H9 (cell line): ENCODE measurements around the gene ZNF217. TPM values are rescaled to one million over a fixed set of nuclear protein-coding genes. Genes with fewer than 3 reads are reported as not detected.
"Not testable (repeated sequence)": the region's sequence is repeated elsewhere in the genome, so short reads cannot be mapped to it uniquely, and the experiment has no call there.

Experiments
- DNase-seq: peaks from one replicate; pipeline ENCODE4 v3.0.0-alpha.2; 2017
- H2AFZ ChIP-seq: one replicate; pipeline ENCODE4 v1.6.1; 2013; ENCODE audit warnings: mild to moderate bottlenecking, low read length, control low read depth, moderate library complexity
- H2AK5ac ChIP-seq: 2 replicates; pipeline ENCODE4 v1.6.1; 2013; ENCODE audit warnings: low read length, control low read depth, mixed read lengths; ENCODE audit not compliant: insufficient read length
- H2BK120ac ChIP-seq: one replicate; pipeline ENCODE4 v1.6.1; 2013; ENCODE audit warnings: low read depth, mild to moderate bottlenecking, low read length, control low read depth, inconsistent platforms; ENCODE audit not compliant: poor library complexity, severe bottlenecking
- H2BK12ac ChIP-seq: 2 replicates; pipeline ENCODE4 v1.6.1; 2013; ENCODE audit warnings: low read length, control low read depth, mixed read lengths, low read depth; ENCODE audit not compliant: insufficient read length
- H2BK15ac ChIP-seq: 2 replicates; pipeline ENCODE4 v1.6.1; 2013; ENCODE audit warnings: low read depth, low read length, control low read depth
- H2BK20ac ChIP-seq: one replicate; pipeline ENCODE4 v1.6.1; 2013; ENCODE audit warnings: low read depth, mild to moderate bottlenecking, low read length, control low read depth, inconsistent platforms; ENCODE audit not compliant: poor library complexity, severe bottlenecking
- H2BK5ac ChIP-seq: 2 replicates; pipeline ENCODE4 v1.6.1; 2013; ENCODE audit warnings: low read length, control low read depth, mixed read lengths; ENCODE audit not compliant: insufficient read length
- H3K14ac ChIP-seq: 2 replicates; pipeline ENCODE4 v1.6.1; 2013; ENCODE audit warnings: low read length, control low read depth; ENCODE audit not compliant: insufficient read depth
- H3K18ac ChIP-seq: 2 replicates; pipeline ENCODE4 v1.6.1; 2013; ENCODE audit warnings: low read depth, mild to moderate bottlenecking, mixed read lengths, low read length, control low read depth; ENCODE audit not compliant: insufficient read length
- H3K23ac ChIP-seq: 2 replicates; pipeline ENCODE4 v1.6.1; 2013; ENCODE audit warnings: low read length, control low read depth, mixed read lengths, low read depth; ENCODE audit not compliant: insufficient read length
- H3K23me2 ChIP-seq: 2 replicates; pipeline ENCODE4 v1.6.1; 2013; ENCODE audit warnings: low read depth, mild to moderate bottlenecking, mixed read lengths, low read length, control low read depth; ENCODE audit not compliant: insufficient read length, poor library complexity, severe bottlenecking
- H3K27ac ChIP-seq: 2 replicates; pipeline ENCODE4 v1.5.1; 2013; ENCODE audit warnings: low read length, control low read depth, mixed read lengths, low read depth; ENCODE audit not compliant: insufficient read length
- H3K27me3 ChIP-seq: 2 replicates; pipeline ENCODE4 v1.6.1; 2013; ENCODE audit warnings: low read length, control low read depth, inconsistent platforms; ENCODE audit not compliant: insufficient read depth
- H3K4ac ChIP-seq: 2 replicates; pipeline ENCODE4 v1.6.1; 2013; ENCODE audit warnings: low read depth, mild to moderate bottlenecking, control low read depth, inconsistent platforms, low read length, moderate library complexity
- H3K4me1 ChIP-seq: 2 replicates; pipeline ENCODE4 v1.6.1; 2013; ENCODE audit warnings: low read length, control low read depth, inconsistent platforms; ENCODE audit not compliant: insufficient read depth
- H3K4me2 ChIP-seq: 2 replicates; pipeline ENCODE4 v1.6.1; 2013; ENCODE audit warnings: low read length, control low read depth, mixed read lengths; ENCODE audit not compliant: insufficient read length, insufficient read depth
- H3K56ac ChIP-seq: 2 replicates; pipeline ENCODE4 v1.6.1; 2013; ENCODE audit warnings: low read depth, mild to moderate bottlenecking, mixed read lengths, low read length, control low read depth; ENCODE audit not compliant: insufficient read length
- H3K79me1 ChIP-seq: 2 replicates; pipeline ENCODE4 v1.6.1; 2013; ENCODE audit warnings: low read depth, mild to moderate bottlenecking, moderate library complexity, low read length, control low read depth, inconsistent platforms; ENCODE audit not compliant: insufficient read depth, poor library complexity, severe bottlenecking
- H3K79me2 ChIP-seq: 2 replicates; pipeline ENCODE4 v1.6.1; 2013; ENCODE audit warnings: low read length, control low read depth, inconsistent platforms; ENCODE audit not compliant: insufficient read depth
- H3K9ac ChIP-seq: 2 replicates; pipeline ENCODE4 v1.6.1; 2013; ENCODE audit warnings: low read length, control low read depth, mixed read lengths; ENCODE audit not compliant: insufficient read length; ENCODE audit errors: extremely low read depth
- H3K9me3 ChIP-seq: one replicate; pipeline ENCODE4 v1.6.1; 2013; ENCODE audit warnings: low read depth, low read length, inconsistent platforms; ENCODE audit not compliant: control insufficient read depth
- H3T11ph ChIP-seq: one replicate; pipeline ENCODE4 v1.6.1; 2013; ENCODE audit warnings: mild to moderate bottlenecking, low read length, control low read depth, inconsistent platforms
- H4K20me1 ChIP-seq: one replicate; pipeline ENCODE4 v1.6.1; 2013; ENCODE audit not compliant: control insufficient read depth, insufficient read length, insufficient read depth
- H4K5ac ChIP-seq: 2 replicates; pipeline ENCODE4 v1.6.1; 2013; ENCODE audit warnings: low read depth, mild to moderate bottlenecking, mixed read lengths, low read length, control low read depth; ENCODE audit not compliant: insufficient read length
- H4K8ac ChIP-seq: replicated peaks from 2 replicates; pipeline ENCODE4 v1.6.1; 2013; ENCODE audit warnings: low read length, control low read depth, mixed read lengths, low read depth; ENCODE audit not compliant: insufficient read length
- H4K91ac ChIP-seq: 2 replicates; pipeline ENCODE4 v1.6.1; 2013; ENCODE audit warnings: low read depth, mild to moderate bottlenecking, moderate library complexity, mixed read lengths, low read length, control low read depth; ENCODE audit not compliant: insufficient read length
- H3K27ac Mint-ChIP-seq, 3 experiments: 2 replicates in 2 of 3; 3 replicates in 1 of 3; pipeline ENCODE4 v1.8.0; 2020 to 2021; ENCODE audit warnings: mixed read lengths in 3 of 3, mild to moderate bottlenecking in 1 of 3, moderate library complexity in 1 of 3
- H3K27me3 Mint-ChIP-seq: 2 replicates; pipeline ENCODE4 v1.8.0; 2021; ENCODE audit warnings: low read depth, mild to moderate bottlenecking, moderate library complexity, mixed read lengths
- H3K36me3 Mint-ChIP-seq, 3 experiments: 2 replicates in 2 of 3; 3 replicates in 1 of 3; pipeline ENCODE4 v1.8.0; 2020 to 2021; ENCODE audit warnings: low read depth in 3 of 3, mixed read lengths in 3 of 3; ENCODE audit not compliant: insufficient read depth in 1 of 3
- H3K4me1 Mint-ChIP-seq, 2 experiments: 2 replicates each; pipeline ENCODE4 v1.8.0; 2020; ENCODE audit warnings: mixed read lengths in 2 of 2
- H3K4me3 Mint-ChIP-seq, 2 experiments: 2 replicates in 1 of 2; 3 replicates in 1 of 2; pipeline ENCODE4 v1.8.0; 2020 to 2021; ENCODE audit warnings: mild to moderate bottlenecking in 2 of 2, mixed read lengths in 2 of 2, moderate library complexity in 1 of 2
- H3K9me3 Mint-ChIP-seq, 2 experiments: 2 replicates in 1 of 2; 3 replicates in 1 of 2; pipeline ENCODE4 v1.8.0; 2020; ENCODE audit warnings: mild to moderate bottlenecking in 2 of 2, mixed read lengths in 2 of 2, moderate library complexity in 1 of 2
- WGBS: extraction: QIAGEN DNeasy Blood & Tissue Kit; methylation state at CpG from one replicate; pipeline ENCODE4 v1.1.7; 2013; ENCODE audit warnings: missing lambda C conversion rate, low lambda C conversion rate, mixed read lengths; ENCODE audit not compliant: insufficient read length; ENCODE audit errors: extremely low coverage; 5-methylcytosine and 5-hydroxymethylcytosine counted together
- total RNA-seq: library from RNA; stranded (reverse); gene quantifications from 2 replicates; pipeline ENCODE4 v1.2.1, GENCODE V29; 2021
- TF ChIP-seq, protein P1 (sequence below): fragments of 200-600 bp; sonication (generic); conservative IDR thresholded peaks from 3 replicates; pipeline ENCODE4 v1.8.0; 2021; ENCODE audit warnings: antibody characterized with exemption, mild to moderate bottlenecking

Gene ZNF217
- total RNA-seq, 1 experiment from 2014 or later, result 82.8 TPM

DNA sequence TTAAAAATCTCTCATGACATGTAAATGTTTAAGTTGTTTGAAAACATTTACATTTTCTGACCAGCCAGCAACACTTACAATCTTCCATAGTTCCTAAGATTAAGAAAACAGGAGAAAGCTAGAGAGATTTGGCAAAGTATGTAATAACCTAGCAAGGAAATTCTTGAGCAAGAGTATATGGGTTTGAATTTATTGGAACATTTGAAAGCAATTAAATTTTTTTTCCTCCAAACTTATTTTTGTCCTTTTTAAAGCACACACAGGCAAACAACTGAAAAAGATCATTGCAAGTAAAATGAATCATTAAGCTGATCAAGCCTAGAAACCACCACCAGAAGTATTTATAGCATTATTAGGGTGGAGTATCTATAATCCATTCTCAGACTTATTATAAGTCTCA, 20.1 kb upstream of the ZNF217 start:
- Histone ChIP-seq H3K79me1 (no peaks in the 10 kb centered on the region), H3K18ac (no peak overlapping the region), H4K5ac (no peak overlapping the region), H3K4ac (no peak overlapping the region), H3K79me2 (no peaks in the 10 kb centered on the region), H2BK120ac (no peak overlapping the region), H3K14ac (no peak overlapping the region), H2BK15ac (no peak overlapping the region), H2BK20ac (no peak overlapping the region), H4K20me1 (no peaks in the 10 kb centered on the region), H4K91ac (no peak overlapping the region), H3K56ac (no peak overlapping the region), H3K27ac (no peak overlapping the region), H3K27me3 (no peaks in the 10 kb centered on the region), H2AFZ (no peak overlapping the region), H4K8ac (no peak overlapping the region), H3K23ac (no peak overlapping the region), H3K4me1 (peaks cover 4% of the 10 kb centered on the region; the same call in 1 of the 2 replicates), H3K4me2 (no peak overlapping the region), H3K9ac (no peak overlapping the region), H3K23me2 (no peaks in the 10 kb centered on the region), H3K9me3 (no peaks in the 10 kb centered on the region), H2BK5ac (no peak overlapping the region), H3T11ph (no peak overlapping the region), H2BK12ac (no peak overlapping the region), H2AK5ac (no peak overlapping the region)
- no peaks in the 10 kb centered on the region for H3K36me3 Mint-ChIP-seq
- H3K9me3 Mint-ChIP-seq, result no peaks in the 10 kb centered on the region
- TF ChIP-seq, protein P1, sequence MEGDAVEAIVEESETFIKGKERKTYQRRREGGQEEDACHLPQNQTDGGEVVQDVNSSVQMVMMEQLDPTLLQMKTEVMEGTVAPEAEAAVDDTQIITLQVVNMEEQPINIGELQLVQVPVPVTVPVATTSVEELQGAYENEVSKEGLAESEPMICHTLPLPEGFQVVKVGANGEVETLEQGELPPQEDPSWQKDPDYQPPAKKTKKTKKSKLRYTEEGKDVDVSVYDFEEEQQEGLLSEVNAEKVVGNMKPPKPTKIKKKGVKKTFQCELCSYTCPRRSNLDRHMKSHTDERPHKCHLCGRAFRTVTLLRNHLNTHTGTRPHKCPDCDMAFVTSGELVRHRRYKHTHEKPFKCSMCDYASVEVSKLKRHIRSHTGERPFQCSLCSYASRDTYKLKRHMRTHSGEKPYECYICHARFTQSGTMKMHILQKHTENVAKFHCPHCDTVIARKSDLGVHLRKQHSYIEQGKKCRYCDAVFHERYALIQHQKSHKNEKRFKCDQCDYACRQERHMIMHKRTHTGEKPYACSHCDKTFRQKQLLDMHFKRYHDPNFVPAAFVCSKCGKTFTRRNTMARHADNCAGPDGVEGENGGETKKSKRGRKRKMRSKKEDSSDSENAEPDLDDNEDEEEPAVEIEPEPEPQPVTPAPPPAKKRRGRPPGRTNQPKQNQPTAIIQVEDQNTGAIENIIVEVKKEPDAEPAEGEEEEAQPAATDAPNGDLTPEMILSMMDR, result no peak
- H3K27ac Mint-ChIP-seq, result peak overlapping the region; percentile 13 to 81 (median 19); a peak in 4 of 7 replicates
- no peak overlapping the region for H3K4me3 Mint-ChIP-seq
- H3K27me3 Mint-ChIP-seq, result no peaks in the 10 kb centered on the region
- H3K4me1 Mint-ChIP-seq, result peaks cover 30% of the 10 kb centered on the region in 2 experiments
- DNase-seq, result no peak

DNA sequence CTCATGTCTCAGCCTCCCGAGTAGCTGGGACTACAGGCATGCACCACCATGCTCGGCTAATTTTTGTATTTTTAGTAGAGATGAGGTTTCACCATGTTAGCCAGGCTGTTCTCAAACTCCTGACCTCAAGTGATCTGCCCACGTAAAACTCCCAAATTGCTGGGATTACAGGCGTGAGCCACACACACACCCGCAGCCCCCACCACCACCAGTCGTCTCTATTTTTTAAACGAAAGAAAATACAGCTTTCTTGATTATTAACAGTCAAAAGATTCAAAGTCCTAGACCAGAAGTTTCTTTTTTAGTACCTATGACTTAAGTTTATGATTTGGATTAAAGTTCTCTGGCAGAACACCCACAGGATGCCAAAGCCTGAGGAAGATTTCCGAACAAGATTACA, 18.6 kb upstream of the ZNF217 start:
- not testable (repeated sequence) for H3K27me3 Mint-ChIP-seq, H3K23me2 ChIP-seq, H3K36me3 Mint-ChIP-seq, H3K23ac ChIP-seq, H2BK12ac ChIP-seq, H3K4me1 ChIP-seq, H3K14ac ChIP-seq, DNase-seq, H4K91ac ChIP-seq, H3K27ac ChIP-seq, H3T11ph ChIP-seq, H2AFZ ChIP-seq, H3K4me3 Mint-ChIP-seq, H2AK5ac ChIP-seq, H3K56ac ChIP-seq, H2BK5ac ChIP-seq, H2BK20ac ChIP-seq, H3K79me1 ChIP-seq, H4K5ac ChIP-seq, H4K20me1 ChIP-seq, H3K9ac ChIP-seq, H3K18ac ChIP-seq, H3K9me3 ChIP-seq, H3K27me3 ChIP-seq, H3K4me2 ChIP-seq, H4K8ac ChIP-seq, H3K9me3 Mint-ChIP-seq, H2BK15ac ChIP-seq, H2BK120ac ChIP-seq, H3K4ac ChIP-seq, H3K79me2 ChIP-seq
- WGBS, result no CpG with 5 or more reads among the region's 8 CpGs
- peak overlapping the region in 2 of 3 experiments; percentile 81 to 88; a peak in 3 of 7 replicates for H3K27ac Mint-ChIP-seq
- H3K4me1 Mint-ChIP-seq, result peaks cover 36 to 37% of the 10 kb centered on the region in 2 experiments
